Hepatic stellate cell (primary cell): Measurements from ENCODE around the gene IL27RA.
A peak's percentile ranks its signal among the peaks of the same experiment; 100 is the strongest.
"Not testable (repeated sequence)": the region's sequence is repeated elsewhere in the genome, so short reads cannot be mapped to it uniquely, and the experiment has no call there.

Experiments
- DNase-seq: peaks from one replicate; pipeline ENCODE4 v3.0.0; 2011; ENCODE audit warnings: low spot score

Gene IL27RA

DNA sequence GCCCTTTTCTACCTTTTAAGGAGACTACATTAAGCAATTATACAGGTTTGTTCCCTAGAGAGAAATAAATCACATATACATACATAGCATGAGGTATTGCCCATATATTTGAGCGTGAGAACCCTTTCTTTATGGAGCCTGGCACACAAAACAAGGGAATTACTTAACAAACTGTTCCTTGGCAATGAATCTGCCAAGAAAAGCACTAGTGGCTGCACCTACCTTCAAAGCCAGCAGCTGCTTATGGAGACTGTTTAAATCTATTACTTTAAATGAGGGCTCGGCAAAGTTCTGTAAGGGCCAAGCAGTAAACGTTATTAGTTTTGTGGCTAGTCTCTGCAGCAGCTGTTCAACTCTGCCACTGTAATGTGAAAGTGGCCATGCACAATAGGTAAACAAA lies 32.5 kb upstream of the IL27RA start:
- DNase-seq, result no peak

DNA sequence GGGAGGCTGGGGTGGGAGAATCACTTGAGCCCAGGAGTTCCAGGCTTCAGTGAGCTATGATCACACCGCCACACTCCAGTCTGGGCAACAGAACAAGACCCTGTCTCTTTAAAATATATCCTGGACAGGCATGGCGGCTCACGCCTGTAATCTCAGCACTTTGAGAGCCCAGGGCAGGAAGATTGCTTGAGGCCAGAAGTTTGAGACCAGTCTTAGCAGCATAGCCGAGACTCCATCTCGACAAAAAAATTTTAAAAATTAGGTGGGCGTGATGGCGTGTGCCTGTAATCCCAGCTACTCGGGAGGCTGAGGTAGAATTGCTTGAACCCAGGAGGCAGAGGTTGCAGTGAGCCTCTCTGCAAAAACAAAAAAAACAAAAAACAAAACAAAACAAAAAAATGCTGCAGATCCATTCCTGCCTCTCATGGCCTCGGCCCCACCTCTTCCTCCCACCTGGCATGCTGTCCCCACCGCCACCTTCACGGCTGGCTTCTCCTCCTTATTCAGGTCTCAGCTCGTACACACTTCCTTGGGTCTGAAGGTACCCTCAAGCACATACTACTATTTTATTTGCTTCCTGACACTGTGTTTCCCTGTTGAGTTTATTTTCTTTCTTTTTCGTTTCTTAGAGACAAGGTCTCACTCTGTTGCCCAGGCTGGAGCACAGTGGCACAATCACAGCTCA lies 30.7 kb upstream of the IL27RA start:
- no peak for DNase-seq

DNA sequence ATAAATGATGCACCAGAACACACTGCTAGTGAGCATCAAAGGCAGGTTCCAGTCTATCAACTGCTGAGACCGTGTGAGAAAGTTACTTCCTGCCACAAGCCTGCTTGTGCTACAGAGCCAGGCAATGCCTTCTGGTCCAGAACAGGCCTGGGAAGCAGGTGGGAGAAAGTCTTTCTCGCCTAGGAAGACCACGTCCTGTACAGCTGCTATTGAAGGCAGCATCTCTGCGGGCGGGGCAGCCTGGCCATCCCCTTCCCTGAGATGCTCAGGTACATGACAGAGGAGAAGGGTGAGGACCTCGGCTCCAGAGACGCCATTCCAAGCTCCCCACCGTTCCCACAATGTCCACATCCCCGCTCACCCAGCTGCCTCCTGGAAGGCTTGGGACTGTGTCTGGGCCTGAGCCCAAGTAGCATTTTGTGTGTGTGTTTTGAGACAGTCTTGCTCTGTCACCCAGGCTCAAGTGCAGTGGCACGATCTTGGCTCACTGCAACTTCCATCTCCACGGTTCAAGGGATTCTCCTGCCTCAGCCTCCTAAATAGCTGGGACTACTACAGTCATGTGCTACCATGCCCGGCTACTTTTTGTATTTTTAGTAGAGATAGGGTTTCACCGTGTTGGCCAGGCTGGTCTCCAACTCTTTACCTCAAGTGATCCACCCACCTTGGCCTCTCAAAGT lies 28.9 kb upstream of the IL27RA start:
- no peak for DNase-seq

DNA sequence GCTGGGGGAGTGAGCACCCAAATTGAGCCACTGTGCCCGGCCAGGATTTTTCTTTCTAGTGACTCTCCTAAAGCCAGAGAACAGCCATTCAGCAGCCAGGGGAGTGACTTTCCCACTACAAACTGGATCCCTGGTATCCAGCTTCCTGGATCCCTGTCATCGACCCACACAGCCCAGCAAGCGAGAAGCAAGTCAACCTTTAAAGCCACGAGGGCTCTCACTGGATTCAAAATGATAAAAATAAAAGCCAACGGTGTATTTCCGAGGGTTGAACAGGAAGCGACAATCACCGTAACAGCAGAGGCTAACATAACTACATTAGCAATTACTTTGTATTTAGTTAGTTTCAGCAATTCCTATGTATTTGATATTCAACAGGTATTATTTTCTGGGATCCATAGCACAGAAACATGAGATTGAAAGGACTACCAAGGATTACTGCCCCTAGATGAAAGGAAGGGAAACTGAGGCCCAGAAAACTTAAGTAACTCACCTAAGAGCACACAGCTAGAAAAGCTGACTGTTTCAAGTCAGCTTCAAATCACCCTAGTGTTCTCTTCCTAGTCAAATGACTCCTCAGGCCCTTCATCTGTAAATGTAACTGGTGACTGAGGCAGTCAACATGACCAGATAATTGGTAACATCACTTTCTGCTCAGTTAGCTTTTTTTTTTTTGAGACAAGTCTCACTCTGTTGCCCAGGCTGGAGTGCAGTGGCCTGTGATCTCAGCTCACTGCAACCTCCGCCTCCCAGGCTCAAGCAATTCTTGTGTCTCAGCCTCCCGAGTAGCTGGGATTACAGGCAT lies 28.1 kb upstream of the IL27RA start:
- DNase-seq, result no peak

DNA sequence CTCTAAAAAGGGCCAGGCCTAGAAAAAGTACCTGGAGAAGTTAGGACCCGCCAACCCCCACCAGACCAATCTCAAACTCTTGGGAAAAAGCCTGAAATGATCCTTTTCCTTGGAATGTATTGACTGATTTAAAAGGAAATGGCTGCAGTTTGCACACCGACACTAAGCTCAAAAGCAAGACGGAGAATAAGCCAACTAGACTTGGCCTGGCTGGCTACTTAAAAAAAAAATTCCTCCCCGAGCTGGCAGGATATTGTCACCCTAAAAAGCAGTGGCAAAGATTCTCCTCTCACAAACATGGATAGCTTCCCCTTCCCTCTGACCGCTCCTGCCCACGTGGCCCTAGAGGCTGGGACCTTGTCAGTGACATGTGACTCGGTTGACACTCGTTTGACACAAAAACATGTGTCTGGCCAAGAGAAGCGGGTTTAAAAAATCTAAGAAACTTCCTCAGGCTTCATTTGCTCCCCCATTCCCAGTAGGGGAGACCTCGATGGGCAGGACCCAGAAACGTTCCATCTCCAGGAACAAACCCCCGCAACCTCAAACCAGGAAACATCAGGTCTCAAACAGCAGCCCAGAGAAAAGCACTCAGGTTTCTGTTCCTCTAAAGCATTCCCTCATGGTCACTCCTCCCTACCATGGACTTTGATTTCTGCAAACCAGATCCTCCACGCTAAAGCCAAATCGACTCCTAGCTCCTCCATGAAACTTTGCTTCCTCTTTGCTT lies 26.8 kb upstream of the IL27RA start:
- no peak for DNase-seq

DNA sequence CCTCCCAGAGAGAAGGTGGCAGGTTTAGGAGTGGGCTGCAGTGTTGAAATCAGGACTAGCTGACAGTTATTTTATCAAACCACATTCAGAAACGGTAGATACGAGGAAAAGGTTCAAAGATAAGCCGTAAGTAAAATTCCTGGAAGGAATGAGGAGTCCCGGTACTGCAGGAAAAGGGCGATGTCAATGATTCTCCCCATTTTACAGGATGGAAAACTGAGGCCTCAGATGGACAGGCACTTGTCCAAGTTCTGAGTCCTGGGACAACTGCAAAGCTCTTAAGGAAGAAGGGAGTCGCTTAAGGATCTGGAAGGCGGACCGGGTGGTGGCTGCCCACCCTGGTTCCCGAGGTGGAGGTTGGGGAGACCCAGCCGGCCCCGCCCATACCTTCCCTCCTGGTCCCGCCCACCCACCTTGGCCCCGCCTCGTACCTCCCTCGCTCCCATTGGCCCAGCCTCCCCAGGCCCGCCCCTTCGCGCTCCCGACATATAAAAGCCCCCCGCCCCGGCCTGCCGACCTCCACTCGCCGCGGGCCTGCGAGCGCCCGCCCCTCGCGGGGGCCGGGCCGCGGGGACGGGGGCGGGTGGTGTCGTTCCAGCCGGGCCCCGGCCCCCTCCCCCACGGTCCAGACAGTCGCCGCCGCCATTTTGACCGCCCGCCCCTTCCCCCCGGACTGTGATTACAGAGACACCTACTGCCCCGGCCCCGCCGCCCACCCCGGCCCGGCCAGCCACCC lies 26.0 kb upstream of the IL27RA start:
- DNase-seq, result peak; percentile 85

DNA sequence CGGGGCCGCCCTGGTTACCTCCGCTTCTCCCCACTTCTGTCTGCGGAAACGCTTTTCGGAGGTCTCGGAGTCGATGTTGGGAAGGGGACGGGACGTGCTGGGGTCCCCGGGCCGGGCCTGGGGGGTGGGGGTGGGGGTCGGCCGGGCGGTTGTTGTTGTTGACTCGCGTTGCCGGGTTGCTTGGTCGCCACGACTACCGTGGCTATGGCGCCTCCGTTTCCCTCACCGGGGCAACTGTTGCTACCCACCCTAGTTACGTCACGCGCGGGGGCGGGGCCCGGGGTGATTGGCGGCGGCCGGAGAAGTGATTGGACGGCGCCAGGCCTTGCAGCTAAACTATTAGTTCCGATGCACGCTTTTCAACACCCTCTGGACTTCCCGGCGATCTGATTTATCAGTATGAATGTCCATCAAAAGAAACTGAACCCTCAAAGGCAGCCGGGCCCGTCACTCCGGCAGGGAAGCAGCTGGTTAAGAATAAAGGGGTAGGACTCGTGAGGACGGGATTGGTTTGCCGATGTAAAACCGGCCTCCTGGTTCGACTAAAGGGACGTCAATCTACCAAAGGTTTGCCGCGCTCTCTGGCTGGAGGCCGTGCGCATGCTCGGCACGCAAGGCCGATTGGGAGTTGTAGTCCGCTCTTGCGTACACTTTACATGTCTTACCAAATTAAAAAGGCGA lies 25.3 kb upstream of the IL27RA start, which contains the start of gene RFX1:
RFX1 (minus strand) TSS at position 236 of the 681 bp plus-strand sequence. CDS start 12,477 bp downstream, outside the sequence.
- peak; percentile 96 for DNase-seq

DNA sequence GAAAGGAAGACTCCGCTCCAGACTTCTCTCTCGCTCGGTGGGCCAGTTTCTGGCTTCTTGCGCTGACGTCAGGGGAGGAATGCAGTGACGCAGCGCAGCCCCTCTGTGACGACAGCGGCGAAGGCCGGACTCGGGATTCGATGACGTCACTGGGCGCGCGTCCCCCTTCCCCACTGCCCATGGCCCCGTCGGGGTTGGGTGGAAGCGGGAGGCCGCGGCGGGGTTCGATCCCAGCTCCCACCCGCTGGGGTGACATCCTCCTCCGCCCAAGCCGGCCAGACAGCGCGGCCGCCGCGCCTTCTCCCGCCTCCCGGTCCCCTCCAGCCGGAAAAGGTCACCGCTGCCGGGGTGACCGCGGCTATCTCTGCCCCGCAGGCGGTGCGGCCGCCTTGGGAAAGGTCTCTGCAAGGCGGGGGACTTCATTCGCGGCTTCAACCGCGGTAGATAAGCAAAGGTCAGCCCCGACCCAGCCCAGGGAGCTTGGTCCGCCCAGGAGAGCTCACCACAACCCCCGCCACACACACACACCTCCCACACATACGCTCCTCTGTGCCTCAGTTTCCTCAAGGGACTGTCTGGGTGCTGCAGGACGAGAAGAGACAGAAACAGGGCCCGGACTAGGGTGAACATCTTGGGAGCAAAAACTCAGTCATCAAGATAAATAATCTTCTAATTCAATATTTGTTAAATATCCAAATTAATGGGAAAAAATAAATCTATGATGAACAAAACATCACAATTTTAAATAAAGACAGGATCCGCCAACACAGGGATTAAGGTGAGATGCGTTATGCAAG lies 24.6 kb upstream of the IL27RA start:
- peak; percentile 73 for DNase-seq

DNA sequence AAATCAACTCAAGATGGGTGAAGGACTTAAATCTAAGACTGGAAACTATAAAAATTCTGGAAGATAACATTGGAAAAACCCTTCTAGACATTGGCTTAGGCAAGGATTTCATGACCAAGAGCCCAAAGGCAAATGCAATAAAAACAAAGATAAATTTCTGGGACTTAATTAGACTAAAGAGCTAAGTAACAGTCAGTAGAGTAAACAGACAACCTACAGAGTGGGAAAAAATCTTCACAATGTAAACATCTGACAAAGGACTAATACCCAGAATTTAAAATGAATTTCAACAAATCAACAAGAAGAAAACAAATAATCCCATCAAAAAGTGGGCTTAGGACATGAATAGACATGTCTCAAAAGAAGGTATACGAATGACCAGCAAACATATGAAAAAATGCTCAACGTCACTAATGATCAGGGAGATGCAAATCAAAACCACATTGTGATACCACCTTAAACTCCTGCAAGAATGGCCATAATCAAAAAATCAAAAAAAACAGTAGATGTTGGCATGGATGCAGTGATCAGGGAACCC lies 19.1 kb upstream of the IL27RA start:
- DNase-seq, result no peak

DNA sequence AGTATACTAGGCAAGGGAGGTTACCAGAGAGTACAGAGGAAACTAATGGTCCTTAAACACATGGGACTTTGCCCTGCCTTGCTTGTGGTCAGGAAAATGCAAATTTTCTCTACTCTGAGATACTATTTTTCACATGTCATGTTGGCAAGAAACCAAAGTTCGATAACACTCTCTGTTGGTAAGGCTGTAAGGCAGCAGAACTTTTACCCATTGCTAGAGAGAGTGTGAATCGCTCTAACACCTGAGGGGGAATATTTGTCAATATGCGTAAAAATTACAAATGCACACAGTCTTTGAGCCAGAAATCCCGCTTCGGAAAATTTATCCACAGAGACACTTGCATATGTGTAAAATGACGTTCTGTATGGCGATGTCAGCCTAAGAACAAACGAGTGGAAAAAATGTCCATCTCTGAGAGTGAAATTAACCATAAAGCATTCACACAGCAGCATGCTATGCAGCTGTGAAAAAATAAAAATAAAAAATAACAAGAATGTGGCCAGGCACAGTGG lies 16.0 kb upstream of the IL27RA start:
- no peak for DNase-seq

DNA sequence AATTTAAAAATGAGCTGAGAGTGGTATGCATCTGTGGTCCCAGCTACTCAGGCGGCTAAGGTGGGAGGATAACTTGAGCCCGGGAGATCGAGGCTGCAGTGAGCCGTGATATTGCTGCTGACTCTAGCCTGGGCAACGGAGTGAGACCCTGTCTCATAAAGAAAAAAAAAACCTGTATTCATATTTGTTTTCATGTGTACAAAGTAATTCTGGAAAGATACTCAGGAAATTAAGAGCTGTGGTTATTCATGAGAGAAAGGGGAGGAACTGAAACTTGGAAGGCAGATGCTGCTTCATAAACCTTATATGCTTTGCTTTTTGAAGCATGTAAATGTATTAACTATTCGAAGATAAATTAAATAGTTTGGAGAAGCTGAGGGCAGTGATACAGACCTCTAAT lies 12.5 kb upstream of the IL27RA start:
- DNase-seq, result no peak

DNA sequence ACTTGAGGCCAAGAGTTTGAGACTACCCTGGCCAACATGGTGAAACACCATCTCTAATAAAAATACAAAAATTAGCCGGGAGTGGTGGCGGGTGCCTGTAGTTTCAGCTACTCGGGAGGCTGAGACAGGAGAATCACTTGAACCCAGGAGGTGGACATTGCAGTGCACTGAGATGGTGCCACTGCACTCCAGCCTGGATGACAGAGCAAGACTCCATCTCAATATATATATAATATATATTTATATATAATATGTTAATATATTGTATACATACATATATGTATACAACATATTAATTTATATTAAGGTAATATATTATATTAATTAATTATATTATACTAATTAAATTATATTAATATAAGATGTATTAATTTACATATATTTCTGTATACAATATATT lies 11.8 kb upstream of the IL27RA start:
- not testable (repeated sequence) for DNase-seq

DNA sequence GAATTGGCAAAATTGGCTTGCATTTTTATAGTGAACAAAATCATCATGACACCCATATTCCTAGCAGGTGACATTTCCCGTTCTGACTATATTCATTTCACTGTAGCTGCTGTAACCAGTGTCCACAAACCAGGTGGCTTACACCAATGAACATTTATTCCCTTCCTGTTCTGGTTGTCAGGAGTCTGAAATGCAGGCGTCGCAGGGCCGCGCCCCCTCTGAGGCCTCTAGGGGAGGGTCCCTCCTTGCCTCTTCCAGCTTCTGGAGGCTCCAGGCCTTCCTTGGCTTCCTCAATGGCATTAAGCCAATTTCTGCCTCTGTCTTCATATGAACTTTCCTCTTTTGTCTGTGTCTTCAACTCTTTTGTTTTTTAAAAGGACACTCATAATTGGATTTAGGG lies 10.1 kb upstream of the IL27RA start:
- DNase-seq, result no peak

DNA sequence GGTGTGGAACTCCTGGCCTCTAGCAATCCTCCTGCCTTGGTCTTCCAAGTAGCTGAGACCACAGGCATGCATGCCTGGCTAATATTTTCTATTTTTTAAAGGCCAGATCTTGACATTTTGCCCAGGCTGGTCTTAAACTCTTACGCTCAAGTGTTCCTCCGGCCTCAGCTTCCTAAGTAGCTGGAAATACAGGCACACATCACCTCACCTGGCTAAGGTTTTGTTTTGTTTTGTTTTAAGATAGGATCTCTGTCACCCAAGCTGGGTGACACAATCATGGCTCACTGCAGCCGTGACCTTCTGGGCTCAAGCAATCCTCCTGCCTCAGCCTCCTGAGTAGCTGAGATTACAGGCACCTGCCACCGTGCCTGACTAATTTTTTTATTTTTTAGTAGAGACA lies 9.1 kb upstream of the IL27RA start:
- DNase-seq, result no peak

DNA sequence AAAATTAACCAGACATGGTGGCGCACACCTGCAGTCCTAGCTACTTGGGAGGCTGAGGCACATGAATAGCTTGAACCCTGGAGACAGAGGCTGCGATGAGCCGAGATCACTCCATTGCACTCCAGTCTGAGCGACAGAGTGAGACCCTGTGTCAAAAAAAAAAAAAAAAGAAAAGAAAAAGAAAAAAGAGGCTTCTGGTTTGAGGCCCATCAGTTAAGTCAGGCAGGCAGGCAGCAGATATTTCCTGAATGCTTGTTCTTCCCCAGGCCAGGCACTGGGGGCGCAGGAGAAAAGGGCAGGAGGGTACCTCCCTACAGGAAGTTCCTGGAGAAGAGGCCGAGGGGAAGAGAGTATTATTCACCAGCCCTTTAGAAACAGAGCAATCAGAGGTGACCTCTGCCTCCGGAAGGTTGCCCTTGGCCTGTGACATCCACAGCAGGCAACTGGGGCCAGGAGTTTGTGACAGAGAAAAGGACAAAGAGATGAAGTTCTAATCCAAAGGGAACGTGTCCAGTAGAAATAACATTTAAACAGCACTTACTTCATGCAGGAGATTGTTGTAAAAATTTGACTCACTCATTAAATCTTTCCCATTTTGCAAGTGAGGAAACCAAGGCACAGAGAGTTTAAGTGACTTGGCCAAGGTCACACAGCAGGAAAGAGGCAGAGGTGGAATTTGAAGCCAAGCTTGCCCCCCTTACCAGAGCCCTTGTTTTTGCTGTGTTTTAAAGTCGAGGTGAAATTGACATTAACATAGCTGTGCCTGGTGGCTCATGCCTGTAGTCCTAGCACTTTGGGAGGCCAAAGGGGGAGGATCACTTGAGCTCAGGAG lies 7.9 kb upstream of the IL27RA start:
- peak; percentile 72 for DNase-seq

DNA sequence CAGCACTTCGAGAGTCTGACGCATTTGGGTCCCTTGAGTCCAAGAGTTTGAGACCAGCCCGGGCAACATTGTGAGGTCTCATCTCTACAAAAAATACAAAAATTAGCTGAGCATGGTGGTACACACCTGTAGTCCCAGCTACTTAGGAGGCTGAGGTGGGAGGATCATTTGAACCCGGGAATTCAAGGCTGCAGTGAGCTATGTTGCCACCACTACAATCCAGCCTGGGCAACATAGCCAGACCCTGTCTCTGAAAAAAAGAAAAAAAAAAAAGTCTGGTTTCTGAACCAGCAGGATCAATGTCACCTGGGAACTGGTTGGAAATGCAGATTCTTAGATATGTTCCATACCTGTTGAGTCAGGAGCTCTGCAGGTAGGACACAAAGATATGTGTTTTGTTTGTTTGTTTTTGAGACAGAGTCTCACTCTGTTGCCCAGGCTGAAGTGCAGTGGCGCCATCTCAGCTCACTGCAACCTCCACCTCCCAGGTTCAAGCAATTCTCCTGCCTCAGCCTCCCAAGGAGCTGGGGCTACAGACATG lies 4.8 kb upstream of the IL27RA start:
- not testable (repeated sequence) for DNase-seq

DNA sequence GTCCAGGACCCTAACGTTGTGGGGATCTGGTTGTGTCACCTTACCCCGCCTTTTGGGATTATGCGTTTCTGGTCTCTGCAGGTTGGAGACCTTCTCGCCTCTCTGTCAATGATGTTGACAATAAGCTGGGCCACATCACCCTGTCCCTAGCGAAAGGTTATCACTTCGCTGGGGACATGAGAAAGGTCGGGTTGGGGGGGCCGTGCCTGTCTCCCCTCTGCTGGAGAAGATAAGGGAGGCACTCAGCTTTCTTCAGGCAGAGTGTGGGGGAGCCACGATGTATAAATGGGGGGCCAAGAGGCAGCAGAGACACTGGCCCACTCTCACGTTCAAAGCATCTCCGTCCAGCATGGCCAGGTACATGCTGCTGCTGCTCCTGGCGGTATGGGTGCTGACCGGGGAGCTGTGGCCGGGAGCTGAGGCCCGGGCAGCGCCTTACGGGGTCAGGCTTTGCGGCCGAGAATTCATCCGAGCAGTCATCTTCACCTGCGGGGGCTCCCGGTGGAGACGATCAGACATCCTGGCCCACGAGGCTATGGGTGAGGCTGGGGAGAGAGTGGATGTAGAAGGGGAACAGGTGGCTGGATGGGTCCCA lies 3.6 kb upstream of the IL27RA start, which contains the start of gene RLN3:
RLN3 (plus strand) TSS at position 293 of the 595 bp plus-strand sequence; CDS start at position 350, 57 bp downstream.
- no peak for DNase-seq

DNA sequence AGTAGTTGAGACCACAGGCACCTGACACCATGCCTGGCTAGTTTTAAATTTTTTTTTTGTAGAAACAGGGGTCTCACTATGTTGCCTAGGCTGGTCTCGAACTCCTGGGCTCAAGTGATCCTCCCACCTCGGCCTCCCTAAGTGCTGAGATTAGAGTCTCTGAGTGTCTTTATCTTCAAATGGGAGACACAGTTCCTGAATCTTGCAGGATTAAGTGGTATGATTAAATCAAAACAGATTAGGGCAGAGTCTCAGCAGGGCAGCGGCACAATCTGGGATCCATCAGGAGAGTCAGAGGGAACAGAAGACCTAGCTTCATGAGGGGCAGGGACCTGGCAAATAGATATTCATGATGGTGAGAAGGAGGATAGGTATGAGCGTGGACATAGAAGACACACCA lies 2.7 kb upstream of the IL27RA start:
- DNase-seq, result no peak
